NCI-H524 (cell line): ENCODE data around the gene MVB12B.

ENCODE experiments used
- DNase-seq, 2 experiments: peaks; one replicate each; lab custom pipeline; 2025; lab: John Stamatoyannopoulos, UW

Gene MVB12B

GRCh38 chr9:126519660-126520420, 193.2 kb downstream of the MVB12B start:
- DNase-seq, result no peak

GRCh38 chr9:126520453-126520852, 193.8 kb downstream of the MVB12B start:
- DNase-seq, result no peak

GRCh38 chr9:126521089-126521488, 194.5 kb downstream of the MVB12B start:
- DNase-seq, result no peak

GRCh38 chr9:126521551-126521950, 194.9 kb downstream of the MVB12B start:
- DNase-seq, result no peak

GRCh38 chr9:126521976-126522590, 195.5 kb downstream of the MVB12B start:
- no peak for DNase-seq

GRCh38 chr9:126522612-126523356, 196.2 kb downstream of the MVB12B start:
- no peak for DNase-seq

- DNase-seq, result no peak
These were observed 197.0 kb downstream of the MVB12B start for GRCh38 chr9:126523611-126524111.

GRCh38 chr9:126524353-126525077, 197.9 kb downstream of the MVB12B start:
- DNase-seq, result no peak

- DNase-seq, result no peak
These were observed 199.8 kb downstream of the MVB12B start for GRCh38 chr9:126526218-126527108.

- DNase-seq, result no peak
These were observed 200.6 kb downstream of the MVB12B start for GRCh38 chr9:126527109-126527825.

GRCh38 chr9:126528111-126528510, 201.5 kb downstream of the MVB12B start:
- no peak for DNase-seq

GRCh38 chr9:126528915-126529314, 202.3 kb downstream of the MVB12B start:
- no peak for DNase-seq

- DNase-seq, result no peak
These were observed 204.5 kb downstream of the MVB12B start for GRCh38 chr9:126531035-126531571.

- no peak for DNase-seq
These were observed 205.0 kb downstream of the MVB12B start for GRCh38 chr9:126531591-126531990.

- no peak for DNase-seq
These were observed 205.4 kb downstream of the MVB12B start for GRCh38 chr9:126532019-126532462.

- no peak for DNase-seq
These were observed 205.9 kb downstream of the MVB12B start for GRCh38 chr9:126532489-126532888.

- DNase-seq, result no peak
These were observed 206.6 kb downstream of the MVB12B start for GRCh38 chr9:126532951-126533925.

GRCh38 chr9:126533926-126534310, 207.3 kb downstream of the MVB12B start:
- DNase-seq, result no peak
